HG03108 (cell line): ENCODE data around the gene SORCS2.

ENCODE experiments used
- ATAC-seq: cut with Tn5 transposase; IDR thresholded peaks from one replicate; pipeline ENCODE4 v1.9.1; 2021; ENCODE audit warnings: moderate library complexity; ENCODE audit not compliant: unreplicated experiment

SORCS2 gene

GRCh38 chr4:7727749-7728148 lies 535.4 kb downstream of the SORCS2 start:
- ATAC-seq: no peak

DNA sequence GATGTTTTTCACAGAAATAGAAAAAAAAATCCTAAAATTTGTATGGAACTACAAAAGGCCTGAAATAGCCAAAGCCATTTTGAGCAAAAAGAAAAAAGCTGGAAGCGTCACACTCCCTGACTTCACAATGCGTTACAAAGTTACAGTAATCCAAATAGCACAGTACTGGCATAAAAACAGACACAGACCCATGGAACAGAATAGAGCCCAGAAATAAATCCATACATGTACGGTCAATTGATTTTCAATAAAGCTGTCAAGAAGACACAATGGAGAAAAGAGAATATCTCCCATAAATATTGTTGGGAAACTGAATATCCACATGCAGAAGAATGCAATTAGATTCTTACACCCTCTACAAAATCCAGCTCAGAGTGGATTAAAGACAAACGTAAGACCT lies 539.1 kb downstream of the SORCS2 start:
- ATAC-seq: no peak

DNA sequence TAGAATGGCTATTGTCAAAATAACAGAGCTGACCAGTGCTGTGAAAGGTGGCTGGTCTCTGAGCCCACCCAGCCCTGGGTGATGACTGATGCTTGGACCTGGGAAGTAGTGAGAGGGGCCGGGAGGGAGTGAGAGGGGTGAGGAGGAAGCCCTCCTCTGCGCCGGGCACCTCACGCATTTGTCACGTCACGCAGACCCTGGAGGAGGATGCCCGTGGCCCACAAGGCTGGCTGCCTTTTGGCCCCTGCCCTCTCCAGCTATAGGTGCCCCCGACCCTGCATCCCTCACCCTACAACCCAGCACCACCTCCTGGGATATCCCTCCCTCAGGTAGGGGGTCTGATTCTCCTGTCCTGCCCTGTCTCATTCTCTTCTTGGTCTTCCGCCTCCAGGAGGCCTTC lies 539.9 kb downstream of the SORCS2 start:
- ATAC-seq: no peak

GRCh38 chr4:7733201-7733600 lies 540.9 kb downstream of the SORCS2 start:
- no peak for ATAC-seq

DNA sequence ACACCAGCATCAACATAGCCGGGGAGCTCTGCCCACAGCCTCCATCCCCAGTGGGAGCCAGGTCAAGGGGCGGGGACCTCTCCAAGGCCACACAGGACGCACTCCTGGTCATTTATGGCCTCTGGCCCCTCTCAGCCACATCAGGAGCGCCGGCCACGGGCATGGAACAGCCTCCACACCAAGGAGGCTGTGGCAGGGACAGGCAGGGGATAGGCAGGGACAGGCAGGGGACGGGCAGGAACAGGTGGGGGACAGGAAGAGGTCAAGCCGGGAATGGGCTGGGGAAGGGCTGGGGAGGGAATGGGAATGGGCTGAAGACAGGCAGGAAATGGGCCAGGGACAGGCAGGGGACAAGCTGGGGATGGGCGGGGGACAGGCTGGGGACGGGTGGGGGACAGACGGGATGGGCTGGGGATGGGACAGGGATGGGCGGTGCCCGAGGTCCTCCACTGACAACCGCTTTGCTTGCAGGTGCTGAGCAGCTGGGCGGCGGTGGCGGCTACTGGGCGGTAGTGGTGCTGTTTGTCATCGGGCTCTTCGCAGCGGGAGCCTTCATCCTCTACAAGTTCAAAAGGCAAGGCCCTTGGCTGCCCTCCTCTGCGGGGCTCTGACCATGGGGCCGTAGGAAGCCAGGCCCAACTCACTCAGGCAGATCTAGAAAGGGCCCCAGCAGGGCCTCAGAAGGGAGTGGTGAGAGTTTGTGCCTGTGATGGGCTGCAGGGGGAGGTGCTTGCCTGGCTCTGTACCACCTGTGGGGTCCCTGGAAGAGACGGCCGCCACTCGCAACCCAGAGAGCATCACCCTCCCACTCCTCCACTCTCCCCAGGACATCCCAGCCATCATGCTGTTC lies 541.7 kb downstream of the SORCS2 start:
- no peak for ATAC-seq

- no peak for ATAC-seq
Measured at GRCh38 chr4:7734651-7735260, 542.4 kb downstream of the SORCS2 start.

DNA sequence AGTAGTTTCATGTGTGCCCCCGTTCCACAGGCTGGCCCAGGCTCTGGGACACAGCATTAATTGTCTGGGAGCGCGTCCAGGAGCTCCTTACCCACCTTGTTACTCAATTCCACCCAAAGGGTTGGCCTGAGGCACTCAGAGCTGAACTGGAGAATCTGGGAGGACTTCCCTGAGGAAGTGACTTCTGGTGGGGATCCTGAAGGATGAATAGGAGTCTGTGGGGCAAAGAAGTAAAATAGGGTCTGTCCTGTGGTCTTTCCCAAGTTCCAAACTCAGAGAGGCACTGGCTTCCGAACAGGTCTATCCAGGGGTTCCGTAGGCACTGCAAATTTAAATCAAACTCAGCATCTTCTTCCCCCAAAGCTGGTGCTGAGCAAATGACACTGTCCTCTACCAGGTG lies 543.1 kb downstream of the SORCS2 start:
- no peak for ATAC-seq

- no peak for ATAC-seq
Measured at GRCh38 chr4:7735961-7736360, 543.6 kb downstream of the SORCS2 start.

DNA sequence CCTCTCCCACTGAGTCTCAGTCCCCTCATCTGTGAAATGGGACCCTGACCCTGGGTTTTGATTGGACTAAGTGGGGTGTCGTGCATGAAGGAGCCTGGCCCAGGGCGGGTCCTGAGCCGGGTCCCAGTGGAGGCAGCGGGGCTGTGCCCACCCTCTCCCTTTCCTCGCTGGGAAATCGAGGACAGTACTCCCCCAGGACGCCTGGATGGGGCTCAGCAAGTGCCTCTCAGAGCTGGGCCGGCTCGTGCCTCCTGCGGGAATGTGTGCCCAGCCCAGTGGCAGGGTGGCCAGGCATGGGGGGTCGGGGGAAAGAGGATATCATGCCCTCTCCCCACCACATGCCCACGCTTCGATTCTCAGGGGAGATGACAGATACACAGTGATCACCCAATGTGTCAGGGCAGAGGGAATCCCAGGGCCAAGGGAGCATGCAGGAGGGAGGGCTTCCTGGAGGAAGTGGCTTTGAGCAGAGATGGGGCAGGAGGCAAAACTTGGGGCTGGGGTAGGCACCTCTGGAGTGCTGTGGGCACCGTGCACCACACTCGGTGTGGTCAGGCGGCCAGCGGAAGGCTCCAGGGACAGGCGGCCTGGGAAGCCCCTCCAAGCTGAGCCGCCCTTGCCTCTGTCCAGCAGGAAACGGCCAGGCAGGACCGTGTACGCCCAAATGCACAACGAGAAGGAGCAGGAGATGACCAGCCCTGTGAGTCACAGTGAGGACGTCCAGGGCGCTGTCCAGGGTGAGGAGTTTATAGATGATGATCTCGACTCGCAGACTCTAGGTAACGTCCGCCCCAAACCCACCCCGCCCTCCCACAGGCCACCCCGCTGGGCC lies 544.3 kb downstream of the SORCS2 start:
- ATAC-seq: no peak

DNA sequence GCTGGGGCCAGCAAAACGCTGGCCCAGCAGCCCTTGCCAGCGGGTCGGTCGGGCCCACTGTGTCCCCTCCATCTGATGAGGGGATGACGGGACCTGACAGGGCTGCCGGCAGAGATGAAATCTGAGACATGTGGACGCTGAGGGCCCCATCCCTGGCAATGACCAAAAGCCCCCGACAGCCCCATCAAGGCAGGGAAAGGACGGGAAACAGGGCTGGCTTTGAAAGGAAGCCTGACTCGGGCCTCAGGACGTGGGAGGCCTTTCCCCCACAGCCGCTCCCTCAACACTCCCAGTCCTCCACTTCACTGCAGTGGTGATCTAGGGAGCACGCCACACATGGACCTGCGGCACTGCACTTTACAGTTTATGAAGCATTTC lies 544.9 kb downstream of the SORCS2 start:
- no peak for ATAC-seq

DNA sequence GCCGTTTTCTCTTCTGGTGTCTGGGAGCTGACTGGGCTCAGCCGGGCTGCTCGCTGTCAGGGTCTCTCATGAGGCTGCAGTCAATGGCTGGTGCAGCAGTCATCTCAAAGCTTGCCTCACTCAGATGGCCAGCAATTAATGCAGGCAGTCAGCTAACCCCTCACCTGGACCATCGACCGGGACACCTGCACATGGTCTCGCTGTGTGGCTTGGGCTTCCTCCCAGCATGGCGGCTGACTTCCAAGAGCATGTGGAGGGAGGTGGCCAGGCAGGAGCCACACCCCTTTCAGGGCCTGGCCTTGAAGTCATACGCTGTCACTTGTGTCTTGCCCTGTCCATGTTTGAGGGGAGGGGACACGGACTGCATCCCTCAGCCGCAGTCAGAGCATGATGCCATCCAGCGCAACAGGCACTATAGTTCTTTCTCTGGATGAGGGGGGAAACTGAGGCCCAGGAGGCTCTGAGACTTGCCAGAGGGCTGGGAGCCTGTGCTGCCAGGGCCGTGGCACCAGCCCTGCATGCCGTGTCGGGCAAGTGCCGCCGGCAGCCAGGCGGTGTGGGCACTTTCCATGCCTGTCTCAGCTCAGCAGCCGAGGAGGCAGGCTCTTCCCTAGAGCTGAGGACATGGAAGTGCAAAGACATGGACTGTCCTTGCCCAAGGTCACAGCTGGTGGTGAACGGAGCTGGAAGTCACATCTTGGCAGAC lies 545.6 kb downstream of the SORCS2 start:
- ATAC-seq: no peak

- no peak for ATAC-seq
Measured at GRCh38 chr4:7738458-7739076, 546.2 kb downstream of the SORCS2 start.

DNA sequence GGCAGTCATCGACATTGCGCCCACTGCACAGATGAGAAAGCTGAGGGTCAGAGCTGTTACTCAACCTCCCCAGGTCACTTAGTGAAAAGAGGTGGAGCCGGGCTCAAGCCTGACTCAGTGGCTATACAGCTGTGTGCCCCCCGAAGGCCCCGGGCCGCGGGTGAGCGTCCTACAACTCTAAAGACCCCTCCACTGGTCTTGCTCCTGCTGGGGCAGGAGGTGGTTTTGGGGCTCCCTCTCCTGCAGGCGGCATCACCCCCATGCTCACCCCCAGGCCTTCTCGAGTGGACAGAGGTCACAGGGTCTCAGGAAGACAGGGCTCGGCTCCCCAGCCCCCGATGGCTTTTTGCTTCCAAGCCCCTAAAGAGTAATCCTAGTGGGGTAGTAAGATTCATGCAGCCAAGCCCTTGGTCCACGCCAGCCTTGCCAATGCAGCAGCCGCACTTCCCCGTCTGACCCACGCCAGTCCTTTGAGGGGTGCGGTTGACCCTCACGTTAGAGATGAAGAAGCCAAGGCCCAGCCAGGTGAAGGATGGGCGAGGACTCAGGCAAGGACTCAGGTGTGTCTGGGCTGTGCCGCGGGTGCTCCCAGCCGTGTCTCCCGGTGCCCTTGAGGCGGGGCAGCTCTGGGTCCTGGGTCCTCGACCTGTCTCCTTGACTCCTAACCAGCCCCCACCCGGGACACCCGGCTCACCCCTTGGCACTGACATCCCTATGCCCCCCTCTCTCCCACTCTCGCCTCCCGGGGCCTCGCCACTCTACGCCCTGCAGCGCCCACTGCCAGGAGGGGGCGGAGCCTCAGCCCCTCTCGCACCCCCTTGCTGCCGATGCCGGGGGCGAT lies 547.0 kb downstream of the SORCS2 start:
- ATAC-seq: no peak

GRCh38 chr4:7739918-7740865 lies 547.9 kb downstream of the SORCS2 start:
- ATAC-seq: no peak

- no peak for ATAC-seq
Measured at GRCh38 chr4:7740866-7741525, 548.7 kb downstream of the SORCS2 start.

DNA sequence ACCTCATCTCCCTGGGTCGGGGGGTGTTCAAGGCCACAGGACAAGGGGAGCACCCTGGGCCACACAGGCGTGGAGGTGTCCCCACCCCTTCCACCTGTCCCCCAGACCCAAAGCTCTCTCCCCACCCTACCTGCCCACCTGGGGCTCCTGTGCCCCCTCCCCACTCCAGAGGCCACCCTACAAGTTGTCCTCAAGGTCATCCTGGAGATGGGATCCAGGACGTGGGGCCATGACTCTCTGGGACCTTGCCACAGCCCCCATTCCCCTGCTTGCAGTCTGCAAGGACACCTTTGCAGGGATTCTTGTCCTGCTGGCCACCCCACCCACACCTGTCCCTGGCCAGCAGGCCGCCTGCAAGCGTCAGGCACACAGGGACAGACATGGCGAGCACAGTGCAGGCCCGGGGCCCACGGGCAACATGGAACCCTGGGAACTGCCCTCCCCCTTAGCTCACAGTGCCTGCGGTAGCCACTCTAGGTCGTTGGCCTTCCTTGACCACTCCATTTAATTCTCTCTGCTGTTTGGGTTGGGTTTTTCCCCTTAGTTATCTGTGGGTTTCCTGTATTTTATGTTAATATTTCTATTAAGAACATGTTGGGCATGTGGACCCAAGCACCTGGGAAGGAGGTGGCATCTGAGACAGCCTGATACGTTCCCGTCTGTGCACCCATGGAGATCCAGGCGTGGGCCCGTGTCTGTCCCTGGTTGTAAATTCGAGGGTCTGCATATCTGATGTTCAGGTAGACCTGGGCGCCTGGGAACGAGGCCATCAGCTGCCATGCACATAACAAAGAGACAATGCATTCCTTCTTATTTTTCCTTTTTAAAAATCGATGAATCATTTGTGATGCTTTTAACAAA lies 549.8 kb downstream of the SORCS2 start:
- no peak for ATAC-seq

DNA sequence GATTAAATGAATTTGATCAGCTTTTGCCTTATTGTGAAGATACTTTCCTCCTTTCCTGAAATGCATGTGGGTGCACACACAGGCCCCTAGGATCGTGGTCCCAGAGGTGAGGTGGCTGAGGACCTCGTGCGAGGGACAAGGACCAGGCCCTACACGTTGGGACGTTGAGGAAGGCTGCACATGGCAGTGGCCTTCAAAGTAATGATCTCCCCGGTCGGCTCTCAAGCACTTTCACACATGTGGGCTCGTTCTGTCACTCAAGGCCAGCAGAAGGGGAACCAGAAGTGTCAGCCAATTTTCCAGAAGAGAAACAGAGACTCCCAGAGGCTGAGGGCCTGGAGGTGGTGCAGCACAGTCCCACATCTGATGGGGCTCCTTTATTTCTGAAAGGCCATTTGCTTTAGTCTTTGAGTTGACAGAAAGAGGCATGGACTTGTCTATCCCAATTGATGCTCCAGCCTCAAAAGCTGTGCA lies 550.5 kb downstream of the SORCS2 start:
- no peak for ATAC-seq
